Activated CD8-positive, alpha-beta T cell treated with anti-CD3 and anti-CD28 coated beads, Interleukin-2, amount 10 ng/mL, durations not matched to agents 7 days and 5 days (primary cell): ENCODE data around the gene HTT. TPM values are rescaled to one million over a fixed set of nuclear protein-coding genes. Genes with fewer than 3 reads are reported as not detected.

ENCODE experiments used
- ATAC-seq: fragments of 150-1000 bp; cut with Tn5 transposase; one replicate; pipeline ENCODE4 v1.10.0; 2021; ENCODE audit warnings: moderate library complexity
- CTCF ChIA-PET: fragments of 350-600 bp; sonication (Branson Sonifier 250); formaldehyde crosslinking; loops from one replicate; lab custom pipeline; 2021; ENCODE audit warnings: antibody characterized with exemption; lab: Charles Lee
- POLR2A ChIA-PET: fragments of 350-600 bp; sonication (Branson Sonifier 250); formaldehyde crosslinking; loops from one replicate; lab custom pipeline; 2021; ENCODE audit warnings: antibody characterized with exemption; lab: Charles Lee
- DNase-seq: peaks from one replicate; pipeline ENCODE4 v3.0.0-alpha.2; 2020
- H3K27ac Mint-ChIP-seq: one replicate; pipeline ENCODE4 v1.8.0; 2021; ENCODE audit warnings: mild to moderate bottlenecking, mixed read lengths
- H3K27me3 Mint-ChIP-seq: one replicate; pipeline ENCODE4 v1.8.0; 2021; ENCODE audit warnings: low read depth, mixed read lengths
- H3K36me3 Mint-ChIP-seq: one replicate; pipeline ENCODE4 v1.8.0; 2021; ENCODE audit warnings: low read depth, mixed read lengths
- H3K4me1 Mint-ChIP-seq: one replicate; pipeline ENCODE4 v1.8.0; 2021; ENCODE audit warnings: low read depth, mixed read lengths
- H3K4me3 Mint-ChIP-seq: one replicate; pipeline ENCODE4 v1.8.0; 2021; ENCODE audit warnings: mild to moderate bottlenecking, mixed read lengths
- H3K9me3 Mint-ChIP-seq: one replicate; pipeline ENCODE4 v1.8.0; 2022; ENCODE audit warnings: mixed read lengths; ENCODE audit not compliant: insufficient read depth
- total RNA-seq, 2 experiments: library from RNA; stranded (reverse); gene quantifications; one replicate each; pipeline ENCODE4 v1.2.3, GENCODE V29; 2021

The HTT gene
- total RNA-seq, 2 experiments from 2014 or later, result 51.2 to 58.0 TPM

DNA sequence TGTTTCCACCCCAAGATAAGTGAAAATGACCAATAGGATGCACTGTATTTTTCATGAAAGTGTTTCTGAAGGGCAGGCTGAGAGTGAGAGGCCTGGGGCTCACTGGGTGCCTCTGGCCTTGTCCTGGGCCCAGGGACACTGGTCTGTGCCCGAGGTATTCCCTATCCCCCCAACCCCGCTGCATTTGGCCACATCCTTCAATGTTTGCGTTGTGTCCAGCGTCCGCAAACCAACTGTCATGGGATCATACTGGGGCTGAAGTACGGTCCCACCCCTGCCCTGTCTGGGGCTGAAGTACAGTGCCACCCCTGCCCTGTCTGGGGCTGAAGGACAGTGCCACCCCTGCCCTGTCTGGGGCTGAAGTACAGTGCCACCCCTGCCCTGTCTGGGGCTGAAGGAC is 152.5 kb downstream of the HTT start:
- CTCF ChIA-PET, result no interaction called here
- Mint-ChIP-seq H3K4me3 (no peak overlapping the region), H3K27me3 (no peaks in the 10 kb centered on the region), H3K27ac (peak overlapping the region; percentile 46), H3K9me3 (no peaks in the 10 kb centered on the region), H3K36me3 (peaks cover 42% of the 10 kb centered on the region), H3K4me1 (no peaks in the 10 kb centered on the region)
- POLR2A ChIA-PET, result no interaction called here
- ATAC-seq, result no peak
- DNase-seq, result no peak

- peaks cover 45% of the 10 kb centered on the region for H3K36me3 Mint-ChIP-seq
- ATAC-seq, result no peak
- H3K9me3 Mint-ChIP-seq, result no peaks in the 10 kb centered on the region
- ChIA-PET POLR2A (no interaction called here), CTCF (no interaction called here)
- no peak overlapping the region for H3K27ac Mint-ChIP-seq
- H3K4me3 Mint-ChIP-seq, result no peak overlapping the region
- DNase-seq, result no peak
- no peaks in the 10 kb centered on the region for H3K27me3 Mint-ChIP-seq
- H3K4me1 Mint-ChIP-seq, result no peaks in the 10 kb centered on the region
Observed at GRCh38 chr4:3227878-3228675, 153.6 kb downstream of the HTT start.

GRCh38 chr4:3228881-3229280 is 154.4 kb downstream of the HTT start:
- POLR2A ChIA-PET, result no interaction called here
- H3K27ac Mint-ChIP-seq, result peak overlapping the region; percentile 43
- H3K27me3 Mint-ChIP-seq, result no peaks in the 10 kb centered on the region
- no peaks in the 10 kb centered on the region for H3K4me1 Mint-ChIP-seq
- H3K36me3 Mint-ChIP-seq, result peaks cover 47% of the 10 kb centered on the region
- ATAC-seq (no peak), DNase-seq (no peak)
- CTCF ChIA-PET, result no interaction called here
- no peak overlapping the region for H3K4me3 Mint-ChIP-seq
- H3K9me3 Mint-ChIP-seq, result no peaks in the 10 kb centered on the region

GRCh38 chr4:3229328-3229727 is 154.8 kb downstream of the HTT start:
- no peaks in the 10 kb centered on the region for H3K4me1 Mint-ChIP-seq
- peaks cover 47% of the 10 kb centered on the region for H3K36me3 Mint-ChIP-seq
- peak overlapping the region; percentile 43 for H3K27ac Mint-ChIP-seq
- POLR2A ChIA-PET, result no interaction called here
- no peaks in the 10 kb centered on the region for H3K27me3 Mint-ChIP-seq
- no peak for ATAC-seq
- H3K4me3 Mint-ChIP-seq, result no peak overlapping the region
- CTCF ChIA-PET, result no interaction called here
- H3K9me3 Mint-ChIP-seq, result no peaks in the 10 kb centered on the region
- DNase-seq, result no peak

DNA sequence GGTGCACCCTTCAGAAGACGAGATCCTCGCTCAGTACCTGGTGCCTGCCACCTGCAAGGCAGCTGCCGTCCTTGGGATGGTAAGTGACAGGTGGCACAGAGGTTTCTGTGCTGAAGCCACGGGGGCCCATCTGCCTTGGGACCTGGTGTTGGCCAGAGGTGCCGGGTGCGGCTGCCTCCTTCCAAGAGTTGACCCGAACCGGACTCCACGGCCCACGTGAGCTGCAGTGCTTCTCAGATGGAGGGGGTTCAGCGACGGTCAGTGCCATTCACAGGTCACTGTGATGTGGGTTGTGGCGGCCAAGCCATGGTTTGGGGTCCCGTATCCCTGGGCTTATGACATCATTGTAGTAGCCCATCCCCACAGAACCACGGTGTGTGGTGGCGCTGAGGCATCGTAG is 155.5 kb downstream of the HTT start:
- Mint-ChIP-seq H3K4me3 (no peak overlapping the region), H3K9me3 (no peaks in the 10 kb centered on the region), H3K27ac (no peak overlapping the region), H3K4me1 (no peaks in the 10 kb centered on the region), H3K27me3 (no peaks in the 10 kb centered on the region), H3K36me3 (peaks cover 42% of the 10 kb centered on the region)
- POLR2A ChIA-PET, result no interaction called here
- DNase-seq (no peak), ATAC-seq (no peak)
- CTCF ChIA-PET, result no interaction called here

GRCh38 chr4:3231471-3231870 is 157.0 kb downstream of the HTT start:
- ChIA-PET POLR2A (no interaction called here), CTCF (no interaction called here)
- DNase-seq (no peak), ATAC-seq (no peak)
- H3K9me3 Mint-ChIP-seq, result no peaks in the 10 kb centered on the region
- H3K27me3 Mint-ChIP-seq, result no peaks in the 10 kb centered on the region
- no peaks in the 10 kb centered on the region for H3K4me1 Mint-ChIP-seq
- no peak overlapping the region for H3K4me3 Mint-ChIP-seq
- no peak overlapping the region for H3K27ac Mint-ChIP-seq
- H3K36me3 Mint-ChIP-seq, result peaks cover 42% of the 10 kb centered on the region

GRCh38 chr4:3232001-3232400 is 157.5 kb downstream of the HTT start:
- Mint-ChIP-seq H3K27me3 (no peaks in the 10 kb centered on the region), H3K9me3 (no peaks in the 10 kb centered on the region), H3K36me3 (peaks cover 39% of the 10 kb centered on the region), H3K4me1 (no peaks in the 10 kb centered on the region), H3K4me3 (no peak overlapping the region), H3K27ac (no peak overlapping the region)
- ChIA-PET CTCF (no interaction called here), POLR2A (no interaction called here)
- DNase-seq (no peak), ATAC-seq (no peak)

- no peak overlapping the region for H3K4me3 Mint-ChIP-seq
- no peaks in the 10 kb centered on the region for H3K4me1 Mint-ChIP-seq
- H3K27me3 Mint-ChIP-seq, result no peaks in the 10 kb centered on the region
- no peaks in the 10 kb centered on the region for H3K9me3 Mint-ChIP-seq
- no peak for ATAC-seq
- peaks cover 38% of the 10 kb centered on the region for H3K36me3 Mint-ChIP-seq
- H3K27ac Mint-ChIP-seq, result no peak overlapping the region
- ChIA-PET CTCF (no interaction called here), POLR2A (no interaction called here)
- no peak for DNase-seq
Observed at GRCh38 chr4:3232871-3233271, 158.4 kb downstream of the HTT start.

GRCh38 chr4:3233391-3234071 is 159.1 kb downstream of the HTT start:
- Mint-ChIP-seq H3K27me3 (no peaks in the 10 kb centered on the region), H3K36me3 (peaks cover 40% of the 10 kb centered on the region), H3K9me3 (no peaks in the 10 kb centered on the region), H3K4me1 (no peaks in the 10 kb centered on the region), H3K4me3 (no peak overlapping the region), H3K27ac (peak overlapping the region; percentile 58)
- ATAC-seq (no peak), DNase-seq (no peak)
- POLR2A ChIA-PET, result no interaction called here
- CTCF ChIA-PET, result no interaction called here

DNA sequence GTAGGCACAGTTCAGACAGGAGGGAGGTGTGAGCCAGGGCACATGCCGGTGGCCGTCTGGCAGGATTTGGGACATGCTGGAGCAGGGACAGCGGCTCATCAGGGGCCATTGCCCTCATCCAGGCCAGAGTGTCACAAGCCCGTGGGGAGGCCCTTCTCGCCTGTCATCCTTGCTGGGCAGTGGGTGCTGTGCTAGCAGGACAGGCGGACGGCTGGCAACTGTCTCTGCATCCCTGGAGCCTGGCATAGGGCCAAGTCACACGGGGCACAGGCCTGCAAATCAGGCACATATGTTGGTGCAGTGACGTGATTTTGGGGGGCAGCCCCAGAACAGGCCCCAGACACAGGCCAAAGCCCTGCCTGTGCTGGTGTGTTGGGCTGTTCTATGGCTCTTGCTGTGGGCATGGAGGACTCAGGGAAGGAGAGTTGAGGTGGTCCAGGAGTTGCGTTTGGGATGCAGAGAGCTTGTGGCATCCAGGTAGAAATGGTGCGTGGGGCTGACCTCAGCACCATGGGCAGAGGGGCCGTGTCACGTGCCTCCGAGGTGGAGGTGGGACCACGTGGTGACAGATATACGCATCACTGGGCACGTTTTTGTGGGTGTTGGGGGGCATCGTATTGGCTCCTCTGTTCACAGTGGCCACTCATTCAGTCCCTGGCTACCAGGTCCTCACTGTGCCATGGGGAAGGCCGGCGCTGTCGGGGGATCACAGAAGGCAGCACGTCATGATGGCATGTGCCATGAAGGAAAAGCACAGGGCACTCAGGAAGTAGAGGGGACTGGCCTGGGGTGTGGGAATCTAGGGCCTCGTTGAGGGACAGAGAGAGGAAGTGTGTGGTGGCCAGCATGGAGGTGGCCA is 159.9 kb downstream of the HTT start:
- ATAC-seq, result no peak

GRCh38 chr4:3235030-3235345 is 160.5 kb downstream of the HTT start:
- ATAC-seq (no peak), DNase-seq (no peak)
- H3K27me3 Mint-ChIP-seq, result no peaks in the 10 kb centered on the region
- no peak overlapping the region for H3K4me3 Mint-ChIP-seq
- H3K9me3 Mint-ChIP-seq, result no peaks in the 10 kb centered on the region
- H3K36me3 Mint-ChIP-seq, result peaks cover 30% of the 10 kb centered on the region
- ChIA-PET CTCF (no interaction called here), POLR2A (no interaction called here)
- peak overlapping the region; percentile 9 for H3K27ac Mint-ChIP-seq
- no peaks in the 10 kb centered on the region for H3K4me1 Mint-ChIP-seq

More for the DNA sequence above, 159.9 kb downstream of the HTT start:
- H3K4me1 Mint-ChIP-seq, result no peaks in the 10 kb centered on the region
- H3K4me3 Mint-ChIP-seq, result no peak overlapping the region
- ChIA-PET CTCF (no interaction called here), POLR2A (no interaction called here)
- peak overlapping the region; percentile 58 for H3K27ac Mint-ChIP-seq
- H3K36me3 Mint-ChIP-seq, result peaks cover 35% of the 10 kb centered on the region
- DNase-seq, result no peak
- H3K9me3 Mint-ChIP-seq, result no peaks in the 10 kb centered on the region
- no peaks in the 10 kb centered on the region for H3K27me3 Mint-ChIP-seq

DNA sequence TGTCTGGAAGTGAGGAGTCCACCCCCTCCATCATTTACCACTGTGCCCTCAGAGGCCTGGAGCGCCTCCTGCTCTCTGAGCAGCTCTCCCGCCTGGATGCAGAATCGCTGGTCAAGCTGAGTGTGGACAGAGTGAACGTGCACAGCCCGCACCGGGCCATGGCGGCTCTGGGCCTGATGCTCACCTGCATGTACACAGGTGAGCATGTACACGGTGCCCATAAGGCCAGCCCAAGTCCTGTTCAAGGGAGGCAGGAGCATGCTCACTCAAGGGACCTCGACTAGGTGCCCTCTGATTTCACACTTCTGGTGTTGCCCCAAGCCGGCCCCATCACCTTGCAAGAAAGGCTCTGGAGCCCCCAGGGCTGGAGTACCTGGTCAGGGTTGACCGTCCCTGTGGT is 161.1 kb downstream of the HTT start:
- Mint-ChIP-seq H3K4me3 (no peak overlapping the region), H3K36me3 (peaks cover 26% of the 10 kb centered on the region), H3K27ac (peak overlapping the region; percentile 25), H3K27me3 (no peaks in the 10 kb centered on the region), H3K9me3 (no peaks in the 10 kb centered on the region), H3K4me1 (no peaks in the 10 kb centered on the region)
- ATAC-seq, result no peak
- CTCF ChIA-PET, result interaction anchor here (0.6 kb wide), 1 partner anchor 647 kb away, joined by 3 read pairs; no protein-coding TSS in a partner anchor
- no peak for DNase-seq
- POLR2A ChIA-PET, result no interaction called here
